GM23248 (cell line): ENCODE measurements around the gene CAAP1. TPM values are rescaled to one million over a fixed set of nuclear protein-coding genes. Genes with fewer than 3 reads are reported as not detected.

ENCODE experiments used
- DNase-seq: peaks from one replicate; pipeline ENCODE4 v3.0.0-alpha.2; 2015
- H2AFZ ChIP-seq: fragments of 200-600 bp; sonication (generic); 2 replicates; pipeline ENCODE4 v1.6.1; 2016; ENCODE audit warnings: antibody characterized with exemption
- H3F3A ChIP-seq: fragments of 200-600 bp; sonication (generic); 2 replicates; pipeline ENCODE4 v1.6.1; 2016; ENCODE audit warnings: mild to moderate bottlenecking, antibody characterized with exemption, mixed run types; ENCODE audit not compliant: insufficient read depth
- H3K27ac ChIP-seq: fragments of 200-600 bp; sonication (generic); 2 replicates; pipeline ENCODE4 v1.5.1; 2016; ENCODE audit warnings: mild to moderate bottlenecking
- H3K27me3 ChIP-seq: fragments of 200-600 bp; sonication (generic); replicated peaks from 2 replicates; pipeline ENCODE4 v1.6.1; 2016; ENCODE audit warnings: mild to moderate bottlenecking; ENCODE audit not compliant: insufficient read depth
- H3K36me3 ChIP-seq: fragments of 200-600 bp; sonication (generic); 2 replicates; pipeline ENCODE4 v1.6.1; 2016; ENCODE audit warnings: low read depth, mild to moderate bottlenecking
- H3K4me1 ChIP-seq: fragments of 200-600 bp; sonication (generic); 2 replicates; pipeline ENCODE4 v1.6.1; 2016; ENCODE audit warnings: mild to moderate bottlenecking; ENCODE audit not compliant: insufficient read depth
- H3K4me2 ChIP-seq: fragments of 200-600 bp; sonication (generic); one replicate; pipeline ENCODE4 v1.6.1; 2016; ENCODE audit warnings: mild to moderate bottlenecking; ENCODE audit not compliant: unreplicated experiment
- H3K4me3 ChIP-seq: fragments of 200-600 bp; sonication (generic); 2 replicates; pipeline ENCODE4 v1.5.1; 2016; ENCODE audit warnings: mild to moderate bottlenecking
- H3K79me2 ChIP-seq: fragments of 200-600 bp; sonication (generic); 2 replicates; pipeline ENCODE4 v1.6.1; 2016; ENCODE audit warnings: mild to moderate bottlenecking; ENCODE audit not compliant: insufficient read depth
- H3K9ac ChIP-seq: fragments of 200-600 bp; sonication (generic); 2 replicates; pipeline ENCODE4 v1.6.1; 2016; ENCODE audit warnings: mild to moderate bottlenecking
- H3K9me2 ChIP-seq: fragments of 200-600 bp; sonication (generic); 2 replicates; pipeline ENCODE4 v1.6.1; 2016; ENCODE audit warnings: mixed run types, mild to moderate bottlenecking, moderate library complexity; ENCODE audit not compliant: insufficient read depth
- H3K9me3 ChIP-seq: fragments of 200-600 bp; sonication (generic); one replicate; pipeline ENCODE4 v1.6.1; 2017; ENCODE audit warnings: low read depth
- H4K20me1 ChIP-seq: fragments of 200-600 bp; sonication (generic); 2 replicates; pipeline ENCODE4 v1.6.0; 2016; ENCODE audit not compliant: insufficient read depth
- EZH2 ChIP-seq: fragments of 200-600 bp; sonication (generic); IDR thresholded peaks from 2 replicates; pipeline ENCODE4 v1.6.1; 2018; ENCODE audit warnings: antibody characterized with exemption, mild to moderate bottlenecking; ENCODE audit not compliant: insufficient read depth, poor library complexity, severe bottlenecking
- EZH2phosphoT487 ChIP-seq: fragments of 200-600 bp; sonication (generic); IDR thresholded peaks from 2 replicates; pipeline ENCODE4 v1.6.1; 2018; ENCODE audit warnings: antibody characterized with exemption, moderate library complexity, mild to moderate bottlenecking, low read depth; ENCODE audit not compliant: insufficient read depth
- WGBS, 2 experiments: methylation state at CpG; one replicate each; pipeline ENCODE4 v1.1.6; 2015 to 2017; ENCODE audit warnings: low lambda C conversion rate in 2 of 2, low coverage in 1 of 2; ENCODE audit errors: missing lambda C conversion rate in 2 of 2; 5-methylcytosine and 5-hydroxymethylcytosine counted together
- in situ Hi-C: fragments of 300-500 bp; cut with MboI; formaldehyde crosslinking; loops from 2 replicates; pipeline ENCODE4 v1.15.0; 2020
- polyA plus RNA-seq: library from polyadenylated mRNA; unstranded; fragments of >200 nt; fragmentation: Nextera tagmentation; extraction: Ambion mirVana; gene quantifications from 2 replicates; pipeline ENCODE4 v1.2.1, GENCODE V29; 2016
- total RNA-seq: library from RNA; depleted of rRNA; stranded (reverse); fragments of >200 nt; shearing (Covaris generic); gene quantifications from 2 replicates; pipeline ENCODE4 v1.2.3, GENCODE V29; 2014; rRNA removed

The CAAP1 gene, protein sequence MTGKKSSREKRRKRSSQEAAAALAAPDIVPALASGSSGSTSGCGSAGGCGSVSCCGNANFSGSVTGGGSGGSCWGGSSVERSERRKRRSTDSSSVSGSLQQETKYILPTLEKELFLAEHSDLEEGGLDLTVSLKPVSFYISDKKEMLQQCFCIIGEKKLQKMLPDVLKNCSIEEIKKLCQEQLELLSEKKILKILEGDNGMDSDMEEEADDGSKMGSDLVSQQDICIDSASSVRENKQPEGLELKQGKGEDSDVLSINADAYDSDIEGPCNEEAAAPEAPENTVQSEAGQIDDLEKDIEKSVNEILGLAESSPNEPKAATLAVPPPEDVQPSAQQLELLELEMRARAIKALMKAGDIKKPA
- total RNA-seq, result 17.2 and 23.1 TPM in 2 replicates
- 17.2 and 19.8 TPM in 2 replicates for polyA plus RNA-seq

DNA sequence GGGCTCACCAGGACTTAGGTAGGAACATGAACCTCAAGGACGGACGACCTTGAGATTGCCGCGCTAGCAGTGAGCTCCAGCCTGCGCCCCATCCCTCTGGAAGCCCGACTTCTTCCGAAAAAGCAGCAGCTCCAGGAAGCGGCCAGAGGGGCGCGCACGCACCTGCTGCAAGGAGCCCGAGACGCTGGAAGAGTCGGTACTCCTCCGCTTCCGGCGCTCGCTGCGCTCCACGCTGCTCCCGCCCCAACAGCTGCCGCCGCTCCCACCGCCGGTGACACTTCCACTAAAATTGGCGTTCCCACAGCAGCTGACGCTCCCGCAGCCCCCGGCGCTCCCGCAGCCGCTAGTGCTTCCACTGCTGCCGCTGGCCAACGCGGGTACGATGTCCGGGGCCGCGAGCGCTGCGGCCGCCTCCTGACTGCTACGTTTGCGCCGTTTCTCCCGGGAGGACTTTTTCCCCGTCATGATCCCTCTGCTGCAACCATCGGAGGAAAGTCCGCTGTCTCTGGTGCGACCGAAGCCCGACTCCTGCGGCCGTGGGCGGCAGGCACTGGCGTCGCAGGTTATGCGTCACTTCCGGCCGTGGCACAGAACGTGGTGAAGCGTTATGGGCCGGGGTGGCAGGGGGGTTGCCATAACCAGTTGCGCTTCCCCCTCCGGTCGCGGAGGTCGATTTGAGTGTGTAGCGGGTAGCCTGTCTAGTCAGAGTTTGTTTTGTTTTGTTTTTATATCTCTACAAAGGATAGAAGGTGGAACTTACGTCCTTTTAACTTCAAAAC lies at the start of gene CAAP1:
Gene CAAP1, minus strand, starts transcription at position 552 of the 779 bp plus-strand sequence. Its CDS starts 87 bp downstream, at position 465.
- peak within 1 kb of the TSS; percentile 92 for H3K9ac ChIP-seq
- 0 to 1% methylated on average over 61 to 70 of the region's 70 CpGs for WGBS, 2 experiments

DNA sequence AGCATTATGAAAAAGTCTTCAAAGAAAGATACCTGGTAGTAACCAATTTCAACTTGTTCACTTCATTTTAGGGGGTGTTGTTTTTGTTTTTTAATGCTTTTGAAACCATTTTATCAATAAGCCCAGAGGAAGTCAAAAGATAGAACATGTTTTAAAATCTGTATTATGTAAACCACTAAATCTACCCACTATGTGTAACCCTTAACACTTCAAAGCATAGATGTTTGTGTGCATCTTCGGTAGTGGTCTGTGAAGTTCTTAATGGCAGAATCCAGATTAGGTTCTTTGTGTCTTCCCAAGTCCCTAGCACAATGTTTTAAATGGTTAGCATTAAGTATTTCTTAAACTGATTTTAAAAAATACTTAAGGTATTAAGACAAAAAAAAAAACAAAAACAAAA lies 48.2 kb upstream of the CAAP1 start:
- Histone ChIP-seq H3K9me3 (no peaks in the 10 kb centered on the region), H3K27ac (no peak overlapping the region), H3K4me2 (no peak overlapping the region), H3K4me1 (peaks cover 17% of the 10 kb centered on the region), H4K20me1 (no peaks in the 10 kb centered on the region), H3K9me2 (no peaks in the 10 kb centered on the region), H3F3A (no peaks in the 10 kb centered on the region), H3K27me3 (no peaks in the 10 kb centered on the region), H3K36me3 (no peaks in the 10 kb centered on the region), H3K4me3 (no peak overlapping the region), H3K9ac (no peak overlapping the region), H2AFZ (no peak overlapping the region), H3K79me2 (peaks cover 100% of the 10 kb centered on the region)
- WGBS, 2 experiments, result 96% methylated on average over 1 of the region's 1 CpG
- no peak for DNase-seq
- in situ Hi-C loops, result no loop called here
- TF ChIP-seq EZH2phosphoT487, result no peak
- TF ChIP-seq EZH2, result no peak

More for the DNA sequence above, at the start of gene CAAP1:
- in situ Hi-C loops, result no loop called here
- TF ChIP-seq EZH2phosphoT487 (no peak), EZH2 (no peak)
- Histone ChIP-seq H3K4me3 (peak within 1 kb of the TSS; percentile 94), H3K36me3 (no peaks in the 10 kb centered on the region), H4K20me1 (no peaks in the 10 kb centered on the region; the same call in 1 of the 2 replicates), H3K4me2 (peak within 1 kb of the TSS; percentile 99), H3K9me3 (no peaks in the 10 kb centered on the region), H3K4me1 (peaks cover 13% of the 10 kb centered on the region; the same call in 1 of the 2 replicates), H3K79me2 (peaks cover 45% of the 10 kb centered on the region), H3K27me3 (no peaks in the 10 kb centered on the region), H2AFZ (peak within 1 kb of the TSS; percentile 97), H3F3A (peaks cover 16% of the 10 kb centered on the region), H3K9me2 (no peaks in the 10 kb centered on the region), H3K27ac (peak within 1 kb of the TSS; percentile 95)
- peak; percentile 98 for DNase-seq

DNA sequence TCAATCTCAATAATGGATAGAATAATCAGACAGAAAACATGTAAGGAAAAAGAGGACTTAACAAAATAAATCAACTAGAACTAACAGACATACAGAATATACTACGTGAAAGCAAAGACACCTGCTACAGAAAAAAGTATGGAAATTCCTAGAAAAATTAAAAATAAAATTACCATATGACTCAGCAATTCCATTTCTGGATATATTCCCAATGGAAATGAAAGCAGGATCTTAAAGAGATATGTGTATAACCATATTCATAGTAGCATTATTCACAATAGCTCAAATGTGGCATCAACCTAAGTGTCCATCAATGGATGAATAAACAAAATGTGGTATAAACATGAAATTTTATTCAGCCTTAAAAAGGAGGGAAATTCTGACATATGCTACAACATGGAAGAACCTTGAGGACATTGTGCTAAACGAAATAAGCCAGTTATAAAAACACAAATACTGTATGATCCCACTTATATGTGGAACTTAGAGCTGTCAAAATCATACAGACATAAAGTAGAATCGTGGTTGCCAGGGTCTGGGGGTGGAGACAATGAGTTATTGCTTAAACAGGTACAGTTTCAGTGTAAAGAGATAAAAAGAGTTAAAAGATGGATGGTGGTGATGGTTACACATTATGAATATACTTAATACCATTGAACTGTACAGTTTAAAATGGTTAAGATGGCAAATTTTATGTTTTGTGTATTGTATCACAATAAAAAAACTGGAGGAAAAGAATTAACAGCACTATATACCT lies 47.5 kb upstream of the CAAP1 start:
- TF ChIP-seq EZH2 (no peak), EZH2phosphoT487 (no peak)
- in situ Hi-C loops, result no loop called here
- no peaks in the 10 kb centered on the region for H3K9me3 ChIP-seq
- H3K79me2 ChIP-seq, result peaks cover 100% of the 10 kb centered on the region
- no peaks in the 10 kb centered on the region for H3K9me2 ChIP-seq
- DNase-seq, result no peak
- 97% methylated on average over 3 of the region's 3 CpGs for WGBS, 2 experiments
- no peaks in the 10 kb centered on the region for H4K20me1 ChIP-seq
- H2AFZ ChIP-seq, result no peak overlapping the region
- H3F3A ChIP-seq, result no peaks in the 10 kb centered on the region
- no peaks in the 10 kb centered on the region for H3K36me3 ChIP-seq
- H3K27ac ChIP-seq, result no peak overlapping the region
- H3K4me1 ChIP-seq, result peaks cover 10% of the 10 kb centered on the region
- H3K27me3 ChIP-seq, result no peaks in the 10 kb centered on the region
- H3K9ac ChIP-seq, result no peak overlapping the region
- peak overlapping the region; percentile 10 for H3K4me2 ChIP-seq
- no peak overlapping the region for H3K4me3 ChIP-seq

DNA sequence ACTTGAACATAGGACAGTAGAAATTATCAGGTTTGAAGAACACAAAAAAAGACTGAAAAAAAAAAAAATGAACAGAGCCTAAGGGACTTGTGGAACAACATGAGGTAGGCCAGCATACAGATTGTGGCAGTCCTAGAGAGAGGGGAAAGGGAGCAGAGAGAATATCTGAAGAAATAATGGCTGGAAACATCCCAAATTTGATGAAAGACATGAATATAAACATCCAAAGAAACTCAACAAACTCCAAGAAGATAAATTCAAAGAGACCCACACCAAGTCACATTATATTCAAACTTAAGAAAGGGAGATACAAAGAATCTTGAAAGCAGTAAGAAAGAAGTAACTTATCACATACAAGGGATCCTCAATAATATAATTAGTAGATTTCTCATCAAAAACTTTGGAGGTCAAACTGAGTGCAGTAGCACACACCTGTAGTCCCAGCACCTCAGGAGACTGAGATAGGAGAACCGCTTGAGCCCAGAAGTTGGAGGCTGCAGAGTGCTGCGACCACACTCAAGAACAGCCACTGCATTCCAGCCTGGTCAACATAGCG lies 45.3 kb upstream of the CAAP1 start:
- Histone ChIP-seq H3K9me2 (no peaks in the 10 kb centered on the region), H3K4me1 (0 out of 2 replicates have a peak, but pooled peaks cover 5% of the 10 kb centered on the region), H4K20me1 (no peaks in the 10 kb centered on the region), H3K27me3 (no peaks in the 10 kb centered on the region), H3K9me3 (no peaks in the 10 kb centered on the region), H3K27ac (no peak overlapping the region), H3F3A (no peaks in the 10 kb centered on the region), H3K79me2 (peaks cover 100% of the 10 kb centered on the region), H3K9ac (no peak overlapping the region), H3K4me2 (no peak overlapping the region), H3K4me3 (no peak overlapping the region), H3K36me3 (no peaks in the 10 kb centered on the region), H2AFZ (no peak overlapping the region)
- WGBS, 2 experiments, result 98 to 100% methylated on average over 3 of the region's 3 CpGs
- TF ChIP-seq EZH2phosphoT487, result no peak
- no peak for TF ChIP-seq EZH2
- in situ Hi-C loops, result no loop called here
- DNase-seq, result no peak
